Measurements from ENCODE around the gene SLC7A5. TPM values are rescaled to one million over a fixed set of nuclear protein-coding genes. Genes with fewer than 3 reads are reported as not detected.
"Not testable (repeated sequence)": the region's sequence is repeated elsewhere in the genome, so short reads cannot be mapped to it uniquely, and the experiment has no call there.

SLC7A5 gene
- total RNA-seq, 2 experiments from 2014 or later: 178 to 187 TPM

DNA sequence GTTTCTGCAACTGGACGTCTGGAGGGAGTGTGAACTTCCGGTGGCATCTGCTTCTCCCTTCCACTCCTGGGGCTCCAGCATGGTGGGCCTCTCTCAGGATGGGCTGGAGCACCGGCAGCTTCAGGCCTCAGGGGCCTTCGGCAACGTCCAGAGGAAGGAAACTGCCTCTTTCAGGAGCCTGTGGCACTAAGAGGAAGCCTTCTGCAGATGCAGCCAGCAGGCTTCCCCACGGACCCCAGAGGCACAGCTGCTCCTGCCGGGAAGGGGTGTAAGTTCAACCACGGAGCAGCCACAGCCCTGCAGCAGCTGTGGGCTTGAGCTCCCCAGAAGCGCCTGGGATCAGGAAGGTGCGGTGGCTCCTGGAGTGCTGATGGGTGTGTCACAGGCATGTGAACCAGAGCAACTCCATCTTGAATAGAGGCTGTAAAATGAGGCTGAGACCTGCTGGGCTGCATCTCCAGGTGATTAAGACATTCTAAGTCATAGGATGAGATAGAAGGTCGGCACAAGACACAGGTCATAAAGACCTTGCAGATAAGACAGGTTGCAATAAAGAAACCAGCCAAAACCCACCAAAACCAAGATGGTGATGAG is 52.7 kb downstream of the SLC7A5 start:
- H3K4me1 Mint-ChIP-seq: peaks cover 7% of the 10 kb centered on the region
- H3K27me3 Mint-ChIP-seq: peaks cover 3% of the 10 kb centered on the region
- ChIA-PET POLR2A (interaction anchor here (1.2 kb wide), 1 partner anchor 37 kb away, joined by 4 read pairs; no protein-coding TSS in a partner anchor), CTCF (interaction anchor here (1.3 kb wide), 1 partner anchor 55 kb away, joined by 5 read pairs; no protein-coding TSS in a partner anchor)
- peaks cover 18% of the 10 kb centered on the region for H3K9me3 Mint-ChIP-seq
- H3K27ac Mint-ChIP-seq: no peak overlapping the region
- DNase-seq: no peak
- peaks cover 7% of the 10 kb centered on the region for H3K36me3 Mint-ChIP-seq (ENCODE audit: low read depth)
- H3K4me3 Mint-ChIP-seq: no peak overlapping the region

DNA sequence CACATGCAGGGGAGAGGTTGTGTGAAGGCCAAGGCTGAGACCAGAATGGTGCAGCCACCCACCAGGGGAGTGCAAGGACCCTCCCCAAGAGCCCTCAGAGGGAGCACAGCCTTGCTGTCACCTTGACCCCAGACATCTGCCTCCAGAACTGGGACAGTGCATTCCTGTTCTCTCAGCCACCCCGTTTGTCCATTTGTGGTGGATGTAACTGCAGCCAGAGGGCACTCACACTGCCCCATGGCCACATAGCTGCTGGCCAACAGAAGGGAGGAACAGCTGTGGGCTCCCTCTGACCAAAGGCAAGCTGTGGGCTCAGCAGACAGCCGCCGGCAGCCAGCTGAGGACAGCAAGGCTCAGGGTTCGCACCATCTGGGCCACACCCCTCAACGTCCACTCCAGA is 53.7 kb downstream of the SLC7A5 start:
- ChIA-PET CTCF (interaction anchor here (1.3 kb wide), 1 partner anchor 56 kb away, joined by 5 read pairs; no protein-coding TSS in a partner anchor), POLR2A (interaction anchor here (1.2 kb wide), 1 partner anchor 38 kb away, joined by 4 read pairs; no protein-coding TSS in a partner anchor)
- peaks cover 7% of the 10 kb centered on the region for H3K36me3 Mint-ChIP-seq (ENCODE audit: low read depth)
- H3K9me3 Mint-ChIP-seq: peaks cover 18% of the 10 kb centered on the region
- H3K4me3 Mint-ChIP-seq: no peak overlapping the region
- H3K4me1 Mint-ChIP-seq: peaks cover 6% of the 10 kb centered on the region
- DNase-seq: no peak
- no peak overlapping the region for H3K27ac Mint-ChIP-seq
- H3K27me3 Mint-ChIP-seq: peaks cover 7% of the 10 kb centered on the region

DNA sequence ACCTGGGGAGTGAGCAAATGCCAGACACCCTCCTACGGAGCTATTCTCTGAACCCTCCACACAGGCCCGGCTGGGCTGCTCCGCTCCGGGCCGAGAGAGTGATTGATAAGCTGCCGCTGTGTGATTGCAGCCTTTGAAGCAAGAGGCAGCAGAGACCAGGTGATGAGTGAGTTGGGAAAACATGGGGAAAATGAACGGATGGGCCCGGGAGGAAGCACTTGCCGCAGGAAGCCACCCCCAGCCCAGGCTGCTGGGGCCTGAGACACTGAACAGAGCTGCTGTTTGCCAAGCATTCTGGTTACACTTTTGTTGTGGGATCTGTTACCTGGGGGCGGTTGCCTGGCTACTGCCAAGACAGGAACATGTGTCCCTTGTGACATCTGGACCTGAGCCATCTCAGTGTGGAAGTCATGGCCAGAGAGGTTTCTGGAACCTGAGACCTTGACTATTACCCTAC is 57.1 kb downstream of the SLC7A5 start:
- Mint-ChIP-seq H3K27me3 (peaks cover 7% of the 10 kb centered on the region), H3K27ac (no peak overlapping the region), H3K36me3 (ENCODE audit: low read depth) (peaks cover 2% of the 10 kb centered on the region), H3K9me3 (peaks cover 6% of the 10 kb centered on the region), H3K4me1 (peaks cover 26% of the 10 kb centered on the region), H3K4me3 (no peak overlapping the region)
- DNase-seq: no peak
- ChIA-PET POLR2A (no interaction called here), CTCF (no interaction called here)

DNA sequence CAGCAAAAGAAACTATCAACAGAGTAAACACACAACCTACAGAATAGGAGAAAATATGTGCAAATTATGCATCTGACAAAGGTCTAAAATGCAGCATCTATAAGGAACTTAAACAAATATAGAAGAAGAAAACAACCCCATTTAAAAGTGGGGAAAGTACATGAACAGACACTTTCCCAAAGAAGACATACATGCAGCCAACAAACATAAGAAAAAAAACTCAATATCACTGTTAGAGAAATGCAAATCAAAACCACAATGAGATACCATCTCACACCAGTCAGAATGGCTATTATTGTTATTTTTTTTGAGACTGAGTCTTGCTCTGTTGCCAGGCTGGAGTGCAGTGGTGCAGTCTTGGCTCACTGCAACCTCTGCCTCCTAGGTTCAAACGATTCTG is 57.9 kb downstream of the SLC7A5 start:
- CTCF ChIA-PET: not testable (repeated sequence)

DNA sequence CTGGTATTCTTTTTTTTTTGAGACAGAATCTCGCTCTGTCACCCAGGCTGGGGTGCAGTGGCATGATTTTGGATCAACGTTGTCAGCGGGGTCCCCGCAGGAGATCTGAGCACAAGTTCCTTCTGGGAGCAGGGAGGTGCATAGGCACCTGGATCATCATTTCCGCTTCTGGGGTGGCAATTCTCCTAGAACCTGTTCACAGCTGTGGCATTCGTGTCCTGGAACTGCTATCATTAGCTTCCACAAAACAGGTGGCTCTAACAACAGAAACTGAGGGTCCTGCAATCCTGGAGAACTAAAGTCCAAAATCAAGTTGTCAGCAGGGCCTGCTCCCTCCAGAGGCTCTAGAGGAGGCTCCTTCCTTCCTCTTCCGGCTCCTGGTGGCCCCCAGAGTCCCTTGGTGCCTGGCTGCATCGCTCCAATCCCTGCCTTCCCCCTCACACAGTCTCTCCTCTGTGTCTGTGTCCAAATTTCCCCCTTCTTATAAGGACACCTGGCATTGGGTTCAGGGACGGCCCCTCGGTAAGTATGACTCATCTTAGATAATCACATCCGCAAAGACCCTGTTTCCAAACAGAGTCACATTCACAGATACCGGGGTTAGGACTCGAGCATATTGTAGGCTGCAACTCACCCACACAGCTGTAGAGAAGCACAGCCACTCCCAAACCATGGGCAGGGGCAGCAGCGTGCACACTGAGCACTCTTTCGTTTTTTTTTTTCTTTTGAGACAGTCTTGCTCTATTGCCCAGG is 60.0 kb downstream of the SLC7A5 start:
- Mint-ChIP-seq H3K36me3 (ENCODE audit: low read depth) (no peaks in the 10 kb centered on the region), H3K9me3 (no peaks in the 10 kb centered on the region), H3K27me3 (peaks cover 7% of the 10 kb centered on the region), H3K27ac (no peak overlapping the region), H3K4me1 (peaks cover 41% of the 10 kb centered on the region), H3K4me3 (no peak overlapping the region)
- CTCF ChIA-PET: interaction anchor here (1.3 kb wide), 1 partner anchor 62 kb away, joined by 3 read pairs; no protein-coding TSS in a partner anchor
- DNase-seq: no peak
- POLR2A ChIA-PET: interaction anchor here (1.1 kb wide), 1 partner anchor 28 kb away, joined by 3 read pairs; no protein-coding TSS in a partner anchor

More for the DNA sequence above, 57.9 kb downstream of the SLC7A5 start:
- H3K27me3 Mint-ChIP-seq; H3K9me3 Mint-ChIP-seq; H3K4me3 Mint-ChIP-seq; DNase-seq; POLR2A ChIA-PET; H3K27ac Mint-ChIP-seq; H3K36me3 Mint-ChIP-seq (ENCODE audit: low read depth): not testable (repeated sequence)
- H3K4me1 Mint-ChIP-seq: peaks cover 33% of the 10 kb centered on the region

DNA sequence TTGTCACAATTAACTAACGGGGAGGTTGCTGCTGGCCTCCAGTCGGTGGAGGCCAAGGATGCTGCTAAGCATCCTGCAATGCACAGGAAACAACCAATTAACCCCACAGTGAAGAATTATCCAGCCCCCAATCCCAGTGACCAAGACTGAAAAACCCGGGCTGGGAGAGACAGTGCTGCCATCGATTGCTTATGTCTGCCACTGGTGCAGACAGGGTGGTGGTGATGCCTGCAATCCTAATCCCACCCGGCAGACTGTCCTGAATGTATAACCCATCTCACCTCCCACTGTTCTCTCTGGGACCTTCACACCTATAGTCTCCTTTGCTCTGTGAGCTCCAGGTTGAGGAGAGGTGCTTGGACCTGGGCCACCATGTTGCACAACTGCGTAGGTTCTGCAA is 61.2 kb downstream of the SLC7A5 start:
- Mint-ChIP-seq H3K27ac (no peak overlapping the region), H3K4me1 (peaks cover 41% of the 10 kb centered on the region), H3K4me3 (no peak overlapping the region), H3K9me3 (no peaks in the 10 kb centered on the region), H3K27me3 (peaks cover 7% of the 10 kb centered on the region), H3K36me3 (ENCODE audit: low read depth) (no peaks in the 10 kb centered on the region)
- ChIA-PET CTCF (interaction anchor here (0.6 to 2.4 kb wide), 2 partner anchors 31 to 64 kb away, joined by 3 to 9 read pairs; no protein-coding TSS in a partner anchor), POLR2A (interaction anchor here (1.5 to 2.8 kb wide), 2 partner anchors 29 to 148 kb away, joined by 3 to 12 read pairs; no protein-coding TSS in a partner anchor)
- DNase-seq: no peak

DNA sequence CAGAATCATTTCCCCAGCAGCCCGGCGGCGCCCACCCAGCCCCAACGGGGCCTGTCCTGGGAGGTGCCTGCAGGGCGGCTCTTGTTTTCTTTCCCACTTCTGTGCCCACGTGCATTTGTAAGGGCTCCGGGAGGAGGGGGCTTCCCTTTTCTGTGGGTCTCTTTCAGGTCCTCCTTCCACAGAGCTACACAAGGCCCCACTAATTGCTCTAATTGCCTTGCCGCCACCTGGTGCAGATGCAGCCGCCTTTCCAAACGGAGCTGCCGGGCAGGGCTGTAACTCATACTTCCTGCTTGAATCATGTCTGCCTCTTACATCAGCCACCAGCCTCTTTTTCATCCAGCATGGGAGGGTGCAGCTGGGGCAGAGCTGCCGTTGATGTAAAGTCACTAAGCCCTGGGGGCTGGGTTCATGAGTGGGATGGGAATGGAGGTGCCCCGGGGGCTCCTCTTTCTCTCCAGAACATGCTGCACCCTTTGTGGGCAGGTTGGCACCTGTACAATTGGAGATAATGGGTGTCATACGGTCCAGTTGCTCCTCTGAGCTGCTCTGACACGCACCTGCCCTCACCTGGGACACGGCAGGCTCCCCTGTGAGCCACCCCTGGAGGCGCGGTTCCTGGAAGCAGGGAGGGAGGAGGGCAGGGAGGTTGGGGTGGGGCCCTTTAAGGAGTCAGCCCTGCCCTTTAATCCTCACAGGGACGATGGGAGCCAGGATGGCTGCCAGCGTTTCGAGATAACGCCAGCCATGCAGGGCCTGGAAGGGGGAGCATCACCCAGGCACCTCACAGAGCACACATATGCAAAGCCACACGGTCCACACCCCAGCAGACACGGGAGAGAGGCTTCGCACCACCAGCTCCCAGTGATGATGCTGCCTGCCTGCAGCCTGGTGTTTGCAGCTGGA is 62.4 kb downstream of the SLC7A5 start:
- peaks cover 41% of the 10 kb centered on the region for H3K4me1 Mint-ChIP-seq
- peak; percentile 62 for DNase-seq
- ChIA-PET POLR2A (interaction anchor here (1.1 to 2.8 kb wide), 10 partner anchors 15 to 149 kb away, joined by 3 to 12 read pairs (median 5); partner anchors contain the start of gene SLC7A5), CTCF (interaction anchor here (0.6 to 2.4 kb wide), 7 partner anchors 26 to 108 kb away, joined by 3 to 17 read pairs (median 6); no protein-coding TSS in a partner anchor)
- H3K4me3 Mint-ChIP-seq: peak overlapping the region; percentile 73
- peaks cover 4% of the 10 kb centered on the region for H3K27me3 Mint-ChIP-seq
- peak overlapping the region; percentile 88 for H3K27ac Mint-ChIP-seq
- no peaks in the 10 kb centered on the region for H3K9me3 Mint-ChIP-seq
- H3K36me3 Mint-ChIP-seq (ENCODE audit: low read depth): no peaks in the 10 kb centered on the region

DNA sequence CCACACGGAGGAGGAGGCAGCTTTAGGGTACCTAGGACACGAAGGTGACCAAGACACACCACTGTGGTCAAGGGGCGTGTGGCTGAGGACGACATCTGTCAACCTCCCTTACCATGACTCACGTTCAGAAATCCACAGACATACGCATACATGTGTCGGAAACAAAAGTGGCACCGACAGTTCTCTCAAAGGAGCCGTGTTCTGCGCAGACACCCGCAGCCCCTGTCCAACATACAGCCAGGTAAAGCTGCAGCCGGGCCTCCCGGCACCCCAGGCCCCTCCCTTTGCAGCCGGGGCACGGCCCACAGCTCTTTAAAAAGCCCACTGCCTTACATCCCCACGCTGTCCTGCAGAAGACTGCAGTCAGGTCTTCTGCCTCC is 63.1 kb downstream of the SLC7A5 start:
- H3K4me3 Mint-ChIP-seq: peak overlapping the region; percentile 73
- ChIA-PET CTCF (interaction anchor here (0.6 to 2.4 kb wide), 7 partner anchors 25 to 109 kb away, joined by 3 to 17 read pairs (median 6); no protein-coding TSS in a partner anchor), POLR2A (interaction anchor here (1.1 to 2.8 kb wide), 9 partner anchors 15 to 89 kb away, joined by 4 to 12 read pairs (median 5); partner anchors contain the start of gene SLC7A5)
- no peaks in the 10 kb centered on the region for H3K9me3 Mint-ChIP-seq
- DNase-seq: peak; percentile 41
- H3K4me1 Mint-ChIP-seq: peaks cover 38% of the 10 kb centered on the region
- peak overlapping the region; percentile 88 for H3K27ac Mint-ChIP-seq
- peaks cover 2% of the 10 kb centered on the region for H3K27me3 Mint-ChIP-seq
- H3K36me3 Mint-ChIP-seq (ENCODE audit: low read depth): no peaks in the 10 kb centered on the region

DNA sequence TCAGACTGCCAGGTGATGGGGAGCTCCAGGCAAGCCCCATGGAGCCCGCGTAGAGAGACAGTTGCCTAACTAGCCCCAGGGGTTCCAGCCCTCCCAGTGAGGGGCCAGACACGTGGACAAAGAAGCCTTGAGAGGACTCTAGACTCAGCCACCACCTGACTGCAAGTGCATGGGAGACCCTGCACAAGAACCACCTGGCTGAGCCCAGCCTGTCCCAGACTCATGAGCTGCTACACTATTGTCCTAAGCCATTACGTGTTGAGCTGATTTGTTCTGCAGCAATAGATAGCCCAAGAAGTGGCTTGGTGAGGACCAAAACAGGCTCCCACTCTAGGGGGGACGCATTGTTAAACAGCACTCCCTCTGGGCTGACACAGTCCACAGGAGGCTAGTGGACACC is 65.9 kb downstream of the SLC7A5 start:
- Mint-ChIP-seq H3K36me3 (ENCODE audit: low read depth) (no peaks in the 10 kb centered on the region), H3K9me3 (no peaks in the 10 kb centered on the region), H3K4me3 (no peak overlapping the region), H3K4me1 (peaks cover 21% of the 10 kb centered on the region), H3K27ac (no peak overlapping the region), H3K27me3 (no peaks in the 10 kb centered on the region)
- DNase-seq: no peak
- ChIA-PET POLR2A (interaction anchor here (1.0 kb wide), 1 partner anchor 24 kb away, joined by 3 read pairs; no protein-coding TSS in a partner anchor), CTCF (interaction anchor here (0.7 to 2.0 kb wide), 2 partner anchors 24 to 68 kb away, joined by 3 to 5 read pairs; no protein-coding TSS in a partner anchor)

DNA sequence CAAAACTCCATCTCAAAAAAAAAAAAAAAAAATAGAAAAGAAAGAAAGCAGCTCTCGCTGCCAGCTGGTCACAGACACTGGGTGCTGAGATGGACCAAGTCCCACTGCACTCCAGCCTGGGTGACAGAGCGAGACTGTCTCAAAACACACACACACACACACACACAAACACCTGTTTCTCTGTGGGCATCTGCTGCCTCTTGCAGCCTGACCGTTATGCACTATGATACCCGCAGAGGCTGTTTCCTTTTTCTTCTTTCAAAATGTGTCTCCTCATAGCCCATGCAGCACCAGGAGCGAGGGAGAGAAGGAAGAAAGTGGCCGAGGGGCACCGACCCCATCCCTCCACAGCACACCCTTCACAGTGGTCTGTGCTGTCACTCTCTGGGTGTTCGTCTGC is 66.6 kb downstream of the SLC7A5 start:
- Mint-ChIP-seq H3K9me3 (no peaks in the 10 kb centered on the region), H3K27me3 (peaks cover 3% of the 10 kb centered on the region), H3K36me3 (ENCODE audit: low read depth) (no peaks in the 10 kb centered on the region), H3K4me1 (peaks cover 19% of the 10 kb centered on the region), H3K27ac (no peak overlapping the region), H3K4me3 (no peak overlapping the region)
- ChIA-PET POLR2A (no interaction called here), CTCF (interaction anchor here (2.0 kb wide), 1 partner anchor 24 kb away, joined by 5 read pairs; no protein-coding TSS in a partner anchor)
- no peak for DNase-seq

DNA sequence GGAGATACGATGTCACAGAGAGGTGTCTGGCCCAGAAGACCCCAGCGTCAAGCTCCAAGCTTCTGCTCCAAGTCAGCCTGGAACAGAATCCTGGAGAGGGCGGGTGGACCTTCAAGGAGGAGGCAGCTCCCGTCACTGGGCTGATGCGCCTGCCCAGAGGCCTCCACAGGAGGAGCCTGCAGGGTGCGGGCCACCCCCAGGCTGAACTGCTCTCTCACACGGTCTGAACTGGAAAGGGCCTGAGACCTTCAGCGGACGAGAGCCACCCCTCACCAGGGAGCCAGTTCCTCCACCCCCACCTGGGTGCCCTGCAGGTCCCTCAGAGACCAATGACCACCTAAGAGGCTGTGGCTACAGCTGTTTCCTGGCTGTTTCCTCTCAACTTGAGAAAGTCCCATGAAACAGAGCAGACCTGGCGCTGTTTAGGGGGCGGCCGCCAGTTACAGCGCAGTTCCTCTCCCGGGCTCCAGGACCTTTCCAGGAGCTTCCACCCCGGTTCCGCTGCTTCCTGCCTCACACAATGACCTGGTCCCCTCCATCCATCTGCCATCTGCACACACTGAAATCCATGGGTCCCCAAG is 67.5 kb downstream of the SLC7A5 start:
- DNase-seq: no peak
- H3K4me3 Mint-ChIP-seq: no peak overlapping the region
- H3K36me3 Mint-ChIP-seq (ENCODE audit: low read depth): no peaks in the 10 kb centered on the region
- peaks cover 11% of the 10 kb centered on the region for H3K4me1 Mint-ChIP-seq
- POLR2A ChIA-PET: no interaction called here
- H3K27me3 Mint-ChIP-seq: peaks cover 3% of the 10 kb centered on the region
- H3K9me3 Mint-ChIP-seq: no peaks in the 10 kb centered on the region
- H3K27ac Mint-ChIP-seq: no peak overlapping the region
- CTCF ChIA-PET: interaction anchor here (2.0 kb wide), 1 partner anchor 23 kb away, joined by 5 read pairs; no protein-coding TSS in a partner anchor

DNA sequence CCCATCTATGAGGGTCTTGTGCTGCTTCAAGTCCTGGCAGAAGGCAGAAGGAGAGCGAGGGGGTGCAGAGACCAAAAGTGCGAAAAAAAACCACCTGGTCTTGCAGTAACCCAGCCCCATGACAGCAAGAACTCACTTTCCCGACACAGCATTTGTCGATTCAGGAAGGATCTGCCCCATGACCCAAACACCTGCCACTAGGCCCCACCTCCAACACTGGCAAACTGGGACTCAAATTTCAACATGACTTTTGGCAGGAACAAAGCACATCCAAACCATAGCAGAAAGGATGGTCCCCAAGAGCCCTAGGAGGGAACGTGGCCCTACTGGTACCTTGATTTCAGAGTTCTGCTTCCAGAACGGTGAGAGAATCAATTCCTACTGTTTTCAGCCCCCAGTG is 68.8 kb downstream of the SLC7A5 start:
- H3K27ac Mint-ChIP-seq: no peak overlapping the region
- H3K4me1 Mint-ChIP-seq: no peaks in the 10 kb centered on the region
- ChIA-PET POLR2A (no interaction called here), CTCF (no interaction called here)
- H3K9me3 Mint-ChIP-seq: no peaks in the 10 kb centered on the region
- H3K36me3 Mint-ChIP-seq (ENCODE audit: low read depth): no peaks in the 10 kb centered on the region
- H3K27me3 Mint-ChIP-seq: peaks cover 3% of the 10 kb centered on the region
- no peak overlapping the region for H3K4me3 Mint-ChIP-seq
- DNase-seq: no peak

Data from activated CD4-positive, alpha-beta memory T cell treated with anti-CD3 and anti-CD28 coated beads, Interleukin-2, amount 10 ng/mL, durations not matched to agents 7 days and 5 days (primary cell).